ENCODE measurements around the gene C19orf25.
"Not testable (repeated sequence)": the region's sequence is repeated elsewhere in the genome, so short reads cannot be mapped to it uniquely, and the experiment has no call there.

C19orf25 gene

DNA sequence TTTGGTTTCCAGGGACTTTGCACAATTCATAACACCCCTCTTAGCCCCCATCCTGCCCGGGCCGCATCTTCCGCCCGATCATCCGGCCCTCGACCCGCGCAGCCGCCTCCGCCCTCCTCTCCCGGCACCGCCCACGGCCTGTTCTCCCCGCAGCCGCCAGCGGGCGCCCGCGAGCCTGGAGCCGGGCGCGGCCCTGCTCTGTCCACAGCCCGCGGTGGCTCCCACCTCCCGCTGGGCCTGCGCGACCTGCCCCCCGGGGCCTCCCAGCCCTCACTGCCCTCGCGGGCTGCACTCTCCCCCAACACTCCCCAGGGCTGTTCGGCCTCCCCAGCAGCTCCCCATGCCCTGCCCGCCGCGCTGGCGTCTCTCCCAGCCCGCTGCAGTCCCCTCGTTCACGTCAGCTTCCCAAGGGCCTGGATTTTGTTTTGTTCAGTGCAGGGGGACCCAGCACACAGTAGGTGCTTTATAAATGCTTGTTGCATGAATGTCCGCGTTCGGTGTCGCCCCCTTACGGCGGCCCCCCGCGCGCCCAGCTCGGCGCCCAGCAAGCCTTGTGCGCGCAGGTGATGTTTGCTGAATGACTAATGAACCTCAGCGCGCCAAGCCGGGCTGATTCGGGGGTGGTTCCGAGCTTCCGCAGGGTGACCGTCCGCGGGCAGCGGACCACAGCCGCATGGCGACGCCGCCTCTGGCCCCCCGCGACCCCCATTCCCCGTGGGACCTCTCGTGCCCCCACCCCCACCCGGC lies 33.7 kb downstream of the C19orf25 start:
- DNase-seq, result peak; percentile 20

DNA sequence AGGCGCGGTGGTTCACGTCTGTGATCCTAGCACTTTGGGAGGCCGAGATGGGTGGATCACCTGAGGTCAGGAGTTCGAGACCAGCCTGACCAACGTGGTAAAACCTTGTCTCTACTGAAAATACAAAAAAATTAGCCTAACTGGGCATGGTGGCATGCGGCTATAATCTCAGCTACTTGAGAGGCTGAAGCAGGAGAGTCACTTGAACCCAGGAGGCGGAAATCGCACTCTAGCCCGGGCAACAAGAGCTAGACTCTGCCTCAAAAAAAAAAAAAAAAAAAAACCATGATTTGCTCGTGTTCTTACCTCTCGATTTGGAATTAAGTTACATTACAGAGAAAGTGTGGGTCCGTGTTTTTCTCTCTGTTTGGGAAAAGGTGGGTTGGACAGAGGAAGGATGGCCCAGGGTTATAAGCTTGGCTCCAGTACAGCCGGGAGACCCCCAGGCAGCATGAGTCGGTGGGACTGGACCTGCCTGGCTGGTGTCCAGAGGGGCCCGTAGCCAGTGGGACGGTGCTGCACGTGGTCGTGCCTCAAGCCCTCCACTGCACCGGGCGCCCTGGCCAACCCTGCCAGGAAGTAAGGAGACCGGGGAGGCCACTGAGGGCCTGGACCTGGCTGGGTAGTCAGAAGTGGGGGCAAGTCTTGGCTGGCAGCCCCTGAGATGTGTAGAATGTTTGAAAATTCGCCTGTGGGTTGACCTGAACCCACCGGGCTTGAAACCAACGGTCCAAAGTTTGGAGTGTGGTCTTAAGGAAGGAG lies 37.2 kb downstream of the C19orf25 start:
- no peak for DNase-seq

GRCh38 chr19:1441022-1441426 lies 38.0 kb downstream of the C19orf25 start:
- no peak for DNase-seq

DNA sequence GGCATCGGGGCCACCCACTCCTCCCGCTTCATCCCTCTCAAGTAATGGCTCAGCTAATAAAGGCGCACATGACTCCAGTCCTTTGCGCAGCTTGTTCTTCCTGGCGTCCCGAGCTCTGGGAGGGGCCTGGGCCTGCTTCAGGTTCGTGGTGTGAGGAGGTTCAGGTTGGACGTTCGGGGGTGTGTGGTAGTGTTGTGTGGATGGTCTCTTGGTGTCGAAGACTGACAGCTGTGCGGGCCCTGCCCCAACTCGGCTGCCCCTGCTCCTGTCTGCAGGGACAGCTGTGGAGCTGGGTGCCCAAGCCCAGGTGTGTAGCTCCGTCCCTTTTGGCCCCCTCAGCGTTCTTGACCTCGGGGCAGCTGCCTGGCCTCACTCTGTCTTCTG lies 38.6 kb downstream of the C19orf25 start:
- no peak for DNase-seq

- DNase-seq, result not testable (repeated sequence)
Measured at GRCh38 chr19:1439525-1440417, 39.2 kb downstream of the C19orf25 start.

GRCh38 chr19:1438933-1439354 lies 40.1 kb downstream of the C19orf25 start:
- no peak for DNase-seq

DNA sequence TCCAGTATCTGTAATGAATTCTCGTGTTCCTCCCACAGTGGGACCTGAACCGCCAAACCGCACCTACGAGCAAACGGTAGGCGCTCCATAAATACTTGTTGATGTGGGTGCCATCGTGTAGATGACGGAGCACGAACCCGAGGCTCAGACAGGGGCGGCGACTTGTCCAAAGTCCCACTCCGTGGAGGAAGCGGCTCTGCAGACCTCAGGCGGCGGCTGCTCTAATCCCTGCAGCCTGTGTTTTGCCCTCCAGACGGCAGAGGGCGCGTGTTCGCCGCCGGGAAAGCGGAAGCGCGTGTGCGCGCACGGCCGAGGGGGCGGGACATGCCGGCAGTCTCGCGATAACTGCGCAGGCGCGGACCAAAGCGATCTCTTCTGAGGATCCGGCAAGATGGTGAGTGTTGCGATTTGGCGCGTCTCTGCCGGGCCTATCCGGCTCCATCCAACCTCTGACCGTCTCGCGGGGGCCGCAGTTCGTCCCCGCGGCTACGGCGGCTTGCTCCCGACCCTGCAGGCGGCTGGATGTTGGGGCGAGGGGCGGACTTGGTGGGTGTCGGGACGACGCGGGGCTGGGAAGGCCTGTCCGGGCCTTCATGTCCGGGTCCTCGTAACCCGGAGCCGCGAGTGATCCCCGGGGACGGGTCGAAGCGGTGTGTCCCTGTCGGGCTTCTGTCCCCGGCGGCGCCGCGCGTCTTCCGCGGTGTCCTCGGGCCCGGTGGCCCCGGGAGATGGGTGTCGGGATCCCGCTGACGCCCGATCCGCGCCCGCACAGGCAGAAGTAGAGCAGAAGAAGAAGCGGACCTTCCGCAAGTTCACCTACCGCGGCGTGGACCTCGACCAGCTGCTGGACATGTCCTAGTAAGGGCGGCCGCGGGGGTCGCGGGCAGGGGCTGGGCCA lies 40.7 kb downstream of the C19orf25 start, which contains the start of gene RPS15:
Gene RPS15 (plus strand): TSS at position 362 of the 898 bp plus-strand sequence. CDS start 30 bp downstream, at position 392.
- DNase-seq, result peak; percentile 83

DNA sequence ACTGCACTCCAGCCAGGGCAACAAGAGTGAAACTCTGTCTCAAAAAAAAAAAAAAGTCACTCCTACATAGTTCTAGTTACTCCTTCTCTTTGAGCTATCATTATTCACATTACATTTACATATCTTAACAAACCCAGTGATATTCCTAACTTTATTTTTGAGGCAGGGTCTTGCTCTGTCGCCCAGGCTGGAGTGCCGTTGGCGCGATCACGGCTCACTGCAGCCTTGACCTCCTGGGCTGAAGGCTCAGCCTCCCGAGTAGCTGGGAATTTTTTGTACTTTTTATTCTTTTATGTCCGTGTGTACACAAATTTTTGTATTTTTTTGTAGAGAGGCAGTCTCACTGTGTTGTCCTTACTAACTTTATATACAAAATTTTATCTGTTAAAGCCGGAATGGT lies 41.4 kb downstream of the C19orf25 start:
- no peak for DNase-seq

GRCh38 chr19:1435378-1435989 lies 43.5 kb downstream of the C19orf25 start:
- DNase-seq, result no peak

GRCh38 chr19:1434577-1435060 lies 44.4 kb downstream of the C19orf25 start:
- no peak for DNase-seq

- DNase-seq, result no peak
Measured at GRCh38 chr19:1434040-1434366, 45.0 kb downstream of the C19orf25 start.

GRCh38 chr19:1433119-1434039 lies 45.6 kb downstream of the C19orf25 start:
- DNase-seq, result no peak

GRCh38 chr19:1432507-1432887 lies 46.5 kb downstream of the C19orf25 start:
- no peak for DNase-seq

- DNase-seq, result no peak
Measured at GRCh38 chr19:1431759-1432506, 47.1 kb downstream of the C19orf25 start.

DNA sequence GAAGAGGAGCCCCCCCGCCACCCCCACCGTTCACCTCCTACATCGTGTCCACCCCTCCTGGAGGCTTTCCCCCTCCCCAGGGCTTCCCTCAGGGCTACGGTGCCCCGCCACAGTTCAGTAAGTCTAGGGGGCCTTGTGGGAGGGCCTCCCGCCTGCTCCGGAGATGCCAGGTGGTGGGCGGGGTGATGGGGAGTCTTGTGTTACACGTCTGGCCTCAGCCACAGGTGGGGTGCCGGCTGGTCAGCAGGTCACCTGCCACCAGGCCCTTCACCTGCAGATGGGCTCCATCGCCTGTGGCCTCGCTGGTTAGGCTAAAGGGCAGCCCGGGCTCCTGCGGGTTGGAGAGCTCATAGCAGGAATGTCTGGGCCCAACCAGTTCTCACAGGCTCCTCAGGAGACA lies 48.8 kb downstream of the C19orf25 start:
- DNase-seq, result no peak

DNA sequence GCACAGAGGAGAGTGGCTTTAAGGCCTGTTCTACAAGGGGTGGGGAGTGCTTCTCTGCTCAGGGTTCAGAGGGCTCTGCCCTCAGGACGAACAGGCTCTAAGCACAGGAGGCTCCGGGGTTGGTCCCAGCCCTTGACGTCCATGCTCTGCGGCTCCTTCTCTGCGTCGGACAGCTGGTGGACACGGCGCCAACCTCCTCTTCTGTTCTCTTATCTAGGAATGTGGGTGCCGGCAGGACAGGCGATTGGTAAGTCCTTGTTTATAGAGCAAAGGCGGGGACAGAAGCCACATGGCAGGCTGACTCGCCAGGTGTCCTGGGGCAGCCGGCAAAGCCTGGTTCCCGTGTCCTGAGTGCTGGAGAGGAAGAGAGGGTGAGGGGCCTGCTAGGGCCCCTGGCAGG lies 49.3 kb downstream of the C19orf25 start:
- no peak for DNase-seq

DNA sequence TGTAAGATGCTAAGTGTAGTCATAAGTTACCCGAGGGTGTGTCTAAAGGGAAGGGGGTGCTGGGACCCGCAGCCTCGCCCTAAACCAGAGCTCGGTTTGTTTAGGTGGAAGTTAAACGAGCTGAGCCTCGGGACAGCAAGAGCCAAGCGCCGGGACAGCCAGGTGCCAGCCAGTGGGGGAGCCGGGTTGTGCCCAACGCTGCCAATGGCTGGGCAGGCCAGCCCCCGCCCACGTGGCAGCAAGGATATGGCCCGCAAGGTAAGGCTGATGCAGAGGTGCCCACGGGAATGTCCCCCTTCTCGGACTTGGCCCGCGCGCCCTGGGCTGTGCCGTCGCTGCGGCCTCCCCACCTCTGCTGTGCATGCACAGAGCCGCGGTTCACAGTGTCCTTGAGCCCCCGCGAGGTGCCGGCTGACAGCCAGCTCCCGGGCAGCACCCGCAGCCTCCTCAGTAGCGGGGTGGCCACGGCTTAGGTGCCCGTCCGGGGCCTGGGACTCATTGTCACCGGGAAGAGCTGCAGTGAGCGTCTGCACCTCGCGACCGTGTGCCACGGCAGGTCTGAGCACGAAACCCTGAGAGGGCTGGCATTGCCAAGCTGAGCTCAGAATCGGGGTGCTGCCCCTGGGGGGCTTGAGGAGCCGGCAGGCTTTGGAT lies 50.1 kb downstream of the C19orf25 start:
- no peak for DNase-seq

- DNase-seq, result no peak
Measured at GRCh38 chr19:1427221-1427920, 51.6 kb downstream of the C19orf25 start.

DNA sequence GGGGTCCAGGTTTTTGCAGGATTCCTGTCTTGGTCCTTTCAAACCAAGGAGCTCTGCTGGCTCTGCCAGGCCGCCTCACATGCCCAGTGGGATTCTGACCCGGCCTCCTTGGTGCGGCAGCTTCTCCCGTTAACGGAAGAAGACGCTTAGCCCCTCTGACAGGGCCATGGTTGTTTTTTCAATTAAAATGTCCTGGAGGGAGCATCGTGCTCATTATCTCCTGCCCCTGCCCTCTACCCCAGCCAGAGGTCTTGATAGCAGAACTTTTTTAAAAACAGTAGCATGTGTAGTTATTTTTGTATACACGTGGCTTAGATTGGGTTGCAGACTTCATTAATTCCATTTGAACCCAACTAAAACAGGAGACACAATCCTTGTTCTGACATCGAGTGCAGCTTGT lies 52.3 kb downstream of the C19orf25 start:
- no peak for DNase-seq
